Suppressor macrophage (primary cell): ENCODE data around the gene CA7.
A peak's percentile ranks its signal among the peaks of the same experiment; 100 is the strongest.
"Not testable (repeated sequence)": the region's sequence is repeated elsewhere in the genome, so short reads cannot be mapped to it uniquely, and the experiment has no call there.

Source experiments
- DNase-seq, 4 experiments: peaks; one replicate each; pipeline ENCODE4 v3.0.0-alpha.2; 2020 to 2022

CA7 gene

GRCh38 chr16:66874079-66874775 lies 30.0 kb downstream of the CA7 start:
- DNase-seq: peak in 1 of 4 experiments; percentile 8

DNA sequence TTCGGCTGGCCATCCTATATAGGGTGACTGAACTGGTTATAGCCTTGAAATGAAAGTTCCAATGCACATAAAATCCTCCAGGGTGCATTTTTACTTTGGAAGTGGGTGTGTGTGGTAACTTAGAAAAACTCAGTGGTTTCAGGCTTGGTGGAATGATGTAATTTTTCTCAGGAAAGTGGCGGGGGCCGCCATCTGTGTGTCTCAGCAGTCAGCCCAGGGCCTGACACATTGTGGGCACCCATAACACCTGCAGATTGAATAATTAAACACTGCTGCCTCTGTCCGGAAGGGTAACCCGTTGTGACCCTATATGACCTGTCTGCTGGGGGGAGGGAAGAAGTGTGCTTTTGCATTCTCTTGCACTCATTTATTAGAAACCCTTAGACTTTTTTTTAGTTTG lies 33.9 kb downstream of the CA7 start:
- peak; percentile 63 to 78 (median 77) for DNase-seq

GRCh38 chr16:66880288-66881013 lies 36.2 kb downstream of the CA7 start, which contains the start of gene PDP2:
PDP2 (plus strand) TSS chr16:66880515; CDS start chr16:66884285, 3,770 bp downstream.
- DNase-seq: peak; percentile 91 to 96 (median 93)

DNA sequence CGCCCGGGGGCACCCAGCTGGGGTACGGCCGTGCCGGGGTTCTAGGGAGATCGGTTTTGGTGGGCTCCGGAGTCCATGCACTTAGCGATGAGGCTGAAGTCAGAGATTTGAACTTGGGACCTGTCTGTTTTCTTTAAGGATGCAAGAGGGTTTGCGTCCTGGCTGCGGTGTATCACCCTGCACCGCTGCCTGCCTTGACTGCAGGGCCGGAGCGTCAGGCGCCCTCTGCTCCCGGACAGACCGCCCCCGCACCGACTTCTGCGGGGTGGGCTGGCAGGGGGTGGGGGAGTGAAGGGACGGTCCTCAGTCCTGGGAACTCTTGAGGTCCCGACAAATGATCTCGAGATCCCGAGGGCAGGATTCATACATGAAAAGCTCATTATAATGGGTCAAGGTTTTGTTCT lies 36.8 kb downstream of the CA7 start:
- DNase-seq: peak in 2 of 4 experiments; percentile 35 to 38

GRCh38 chr16:66881560-66881959 lies 37.3 kb downstream of the CA7 start:
- DNase-seq: no peak

- no peak for DNase-seq
Observed at GRCh38 chr16:66881964-66882508, 37.8 kb downstream of the CA7 start.

- no peak for DNase-seq
Observed at GRCh38 chr16:66882702-66883101, 38.5 kb downstream of the CA7 start.

- DNase-seq: no peak
Observed at GRCh38 chr16:66885491-66885890, 41.3 kb downstream of the CA7 start.

DNA sequence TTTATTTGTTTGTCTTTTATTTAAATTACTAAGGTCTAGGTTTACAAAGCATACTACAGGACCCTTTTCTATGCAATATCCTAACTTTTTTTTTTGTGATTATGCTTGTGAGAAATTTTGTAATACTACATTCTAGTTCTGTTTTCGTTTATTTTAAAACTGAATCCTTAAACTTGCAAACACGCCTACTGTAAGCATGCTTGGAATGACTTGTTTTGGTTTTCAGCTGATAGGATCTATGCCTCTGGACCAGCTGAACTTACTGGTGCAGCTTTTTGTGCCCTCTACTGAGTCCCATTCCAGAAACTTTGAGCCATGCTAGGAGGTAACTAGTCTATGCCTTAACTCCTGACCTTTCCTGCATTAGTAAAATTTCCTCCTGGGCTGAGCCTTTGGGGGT lies 42.1 kb downstream of the CA7 start:
- no peak for DNase-seq

- no peak for DNase-seq
Observed at GRCh38 chr16:66886914-66887313, 42.7 kb downstream of the CA7 start.

DNA sequence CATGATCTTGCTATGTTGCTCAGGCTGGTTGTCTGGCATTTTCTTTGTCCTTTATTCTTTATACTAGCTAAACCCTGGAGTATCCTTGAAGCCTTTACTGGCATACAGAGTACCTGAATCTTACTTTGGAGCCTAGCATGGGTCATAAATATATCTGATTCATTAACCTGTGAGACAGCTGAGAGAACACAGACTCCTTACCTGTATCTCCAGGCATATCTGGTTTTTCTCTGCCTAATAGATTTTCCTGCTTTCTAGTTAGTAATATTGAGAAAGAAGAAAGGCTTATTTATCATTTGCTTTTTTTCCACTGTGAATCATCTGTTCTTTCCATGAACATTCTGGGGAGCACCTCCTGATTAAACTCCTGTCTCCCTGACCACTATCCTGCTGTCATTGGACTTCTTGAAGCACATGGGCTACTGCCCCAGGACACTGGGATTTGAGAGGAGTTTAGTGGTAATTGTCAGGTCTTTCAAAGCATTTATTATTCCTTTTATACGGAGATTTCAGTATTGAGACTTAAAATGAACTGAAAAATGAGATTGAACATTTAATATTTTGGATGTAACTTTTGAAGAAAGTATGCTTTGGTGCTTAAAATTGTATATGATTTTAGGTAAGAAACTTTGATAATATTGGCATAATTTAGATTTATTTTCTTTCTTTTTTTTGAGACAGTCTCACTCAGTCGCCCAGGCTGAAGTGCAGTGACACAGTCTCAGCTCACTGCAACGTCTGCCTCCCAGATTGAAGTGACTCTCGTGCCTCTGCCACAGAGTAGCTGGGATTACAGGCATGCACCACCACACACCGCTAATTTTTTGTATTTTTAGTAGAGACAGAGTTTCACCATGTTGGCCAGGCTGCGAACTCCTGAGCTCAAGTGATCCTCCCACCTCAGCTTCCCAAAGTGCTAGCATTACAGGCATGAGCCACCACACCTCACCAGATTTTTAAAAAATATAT lies 44.7 kb downstream of the CA7 start:
- DNase-seq: no peak

DNA sequence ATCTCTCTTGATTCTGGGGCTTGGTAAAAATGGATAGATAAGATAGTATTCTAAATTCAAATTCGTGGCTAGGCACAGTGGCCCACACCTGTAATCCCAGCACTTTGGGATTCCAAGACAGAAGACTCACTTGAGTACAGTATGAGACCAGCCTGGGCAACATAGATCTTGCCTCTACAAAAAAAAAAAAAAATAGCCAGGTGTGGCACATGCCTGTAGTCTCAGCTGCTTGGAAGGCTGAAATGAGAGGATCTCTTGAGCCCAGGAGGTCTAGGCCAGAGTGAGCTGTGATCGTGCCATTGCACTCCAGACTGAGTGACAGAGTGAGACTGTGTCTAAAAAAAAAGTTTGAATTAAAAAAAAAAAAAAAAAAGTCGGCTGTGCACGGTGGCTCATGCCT lies 45.4 kb downstream of the CA7 start:
- DNase-seq: no peak

- DNase-seq: no peak
Observed at GRCh38 chr16:66890799-66891198, 46.6 kb downstream of the CA7 start.

DNA sequence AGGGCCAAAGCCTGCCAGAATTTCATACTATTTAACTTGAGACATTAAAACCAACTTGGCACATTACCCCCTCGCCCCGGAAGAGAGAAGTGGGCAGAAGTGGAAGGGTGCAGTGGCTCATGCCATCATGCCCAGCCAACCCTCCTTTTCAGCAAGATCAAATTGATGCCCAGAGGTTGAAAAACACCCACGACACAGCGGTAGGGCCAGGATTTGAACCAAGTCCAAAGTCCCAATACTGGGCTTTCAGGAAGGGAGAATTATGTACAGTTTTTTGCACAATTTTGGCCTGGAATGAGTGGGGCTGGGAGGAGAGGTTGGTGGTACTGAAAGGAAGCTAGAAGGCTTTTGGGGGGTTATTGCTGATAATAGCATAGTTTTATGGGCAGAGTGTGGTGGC lies 47.1 kb downstream of the CA7 start:
- DNase-seq: no peak

- DNase-seq: no peak
Observed at GRCh38 chr16:66891797-66892196, 47.6 kb downstream of the CA7 start.

DNA sequence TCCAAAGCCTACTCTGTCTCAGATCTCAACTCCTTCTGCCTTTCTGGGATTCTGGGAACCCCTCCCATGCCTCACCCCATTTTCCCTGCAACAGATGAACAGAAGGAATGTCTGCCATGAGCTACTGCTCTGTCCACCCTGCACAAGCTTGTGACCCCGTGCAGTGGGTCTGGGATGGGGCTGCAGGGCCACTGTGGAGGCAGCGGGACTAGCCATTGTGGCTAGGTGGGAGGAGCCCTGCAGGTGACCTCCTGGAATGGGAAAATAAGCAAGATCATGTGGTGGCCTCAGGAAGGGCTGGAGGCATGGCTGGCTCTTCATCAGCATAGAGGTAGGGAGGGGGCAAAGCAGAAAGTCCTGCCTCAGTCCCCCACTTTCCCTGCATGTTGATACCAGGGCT lies 49.8 kb downstream of the CA7 start:
- no peak for DNase-seq

DNA sequence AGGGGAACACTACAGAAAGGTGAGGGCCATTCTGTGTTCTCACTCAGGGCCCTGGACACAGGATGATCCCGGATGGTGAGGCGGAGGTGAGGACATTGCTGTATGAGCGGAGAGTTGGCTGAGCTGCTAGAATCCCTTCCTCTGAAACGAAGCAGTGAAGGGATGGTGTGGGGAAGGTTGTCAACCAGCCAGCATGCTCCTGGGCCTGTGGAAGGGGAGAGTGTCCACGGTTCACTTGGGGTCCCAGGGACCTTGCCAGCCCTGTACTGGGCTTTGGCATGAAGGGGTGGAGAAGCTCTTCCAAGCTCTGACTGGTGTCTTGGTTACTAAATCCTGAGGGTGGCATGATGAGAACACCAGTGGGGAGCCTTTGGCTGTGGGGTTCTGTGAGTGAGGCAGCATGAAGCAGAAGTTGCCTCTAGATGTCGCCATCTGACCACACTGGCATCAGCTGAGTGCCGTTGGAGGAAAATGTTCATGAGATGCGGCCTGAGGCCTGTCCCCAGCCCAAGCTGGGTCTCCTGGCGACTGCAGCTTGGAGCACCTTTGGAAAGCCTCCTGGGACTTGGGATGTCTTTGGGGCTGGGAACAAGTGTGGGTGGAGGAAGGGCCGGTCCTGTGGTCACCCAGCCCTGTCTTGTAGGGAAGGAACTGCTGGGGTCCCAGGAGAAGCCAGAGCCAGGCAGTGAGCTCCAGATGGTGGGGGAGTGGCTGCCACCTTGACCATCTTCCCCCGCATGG lies 50.9 kb downstream of the CA7 start:
- DNase-seq: peak; percentile 82 to 88 (median 85)

DNA sequence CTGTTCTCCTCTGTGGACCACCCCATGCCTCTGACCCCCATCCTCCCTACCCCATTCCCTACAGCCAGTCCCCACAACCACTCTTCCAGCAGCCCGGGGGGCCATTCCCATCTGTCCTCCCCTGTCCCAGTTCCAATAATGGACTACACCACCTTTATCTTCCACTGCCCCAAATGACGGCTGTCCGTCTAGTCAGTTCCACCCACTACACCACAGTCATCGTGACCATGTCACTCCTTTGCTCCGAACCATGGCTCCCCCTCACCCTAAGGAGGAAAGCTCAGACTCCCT lies 51.4 kb downstream of the CA7 start:
- DNase-seq: no peak

DNA sequence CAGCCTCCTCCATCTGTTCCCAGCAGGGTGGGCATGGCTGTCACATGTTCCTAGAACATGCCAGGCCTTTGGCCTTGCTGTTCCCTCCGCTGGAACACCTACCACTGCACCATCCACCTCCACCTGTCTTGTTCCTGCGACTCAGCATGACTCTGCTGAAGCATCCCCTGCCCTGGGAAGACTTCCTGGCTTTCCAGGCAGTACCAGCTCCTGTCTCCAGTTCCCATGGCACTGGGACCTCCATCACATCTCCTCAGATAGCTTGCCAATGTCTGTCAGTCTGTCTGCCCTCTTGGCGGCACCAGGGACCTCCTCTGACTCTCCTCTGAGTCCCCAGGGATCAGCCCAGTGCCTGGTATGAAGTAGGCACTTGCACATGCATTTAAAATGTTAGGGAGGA lies 51.8 kb downstream of the CA7 start:
- DNase-seq: no peak

GRCh38 chr16:66896682-66897081 lies 52.5 kb downstream of the CA7 start:
- not testable (repeated sequence) for DNase-seq

GRCh38 chr16:66898207-66898606 lies 54.0 kb downstream of the CA7 start:
- DNase-seq: no peak

GRCh38 chr16:66898933-66899309 lies 54.7 kb downstream of the CA7 start:
- no peak for DNase-seq
